ENCODE measurements around the gene PTPRO.

The PTPRO gene

DNA sequence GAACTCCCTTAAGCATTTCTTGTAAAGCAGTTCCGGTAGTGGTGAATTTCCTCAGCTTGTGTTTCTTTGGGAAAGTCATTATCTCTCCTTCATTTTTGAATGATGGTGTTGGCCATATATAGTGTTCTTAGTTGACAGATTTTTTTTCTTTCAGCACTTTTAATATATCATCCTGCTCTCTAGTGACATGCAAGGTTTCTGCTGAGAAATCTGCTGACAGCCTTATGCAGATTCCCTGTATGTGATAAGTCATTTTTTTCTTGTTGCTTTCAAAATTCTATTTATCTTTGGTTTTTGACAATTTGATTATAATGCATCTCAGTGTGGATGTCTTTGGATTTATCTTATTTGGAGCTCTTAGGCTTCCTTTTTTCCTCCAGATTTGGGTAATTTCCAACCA, 135.7 kb downstream of the PTPRO start:
- no peak for DNase-seq

DNA sequence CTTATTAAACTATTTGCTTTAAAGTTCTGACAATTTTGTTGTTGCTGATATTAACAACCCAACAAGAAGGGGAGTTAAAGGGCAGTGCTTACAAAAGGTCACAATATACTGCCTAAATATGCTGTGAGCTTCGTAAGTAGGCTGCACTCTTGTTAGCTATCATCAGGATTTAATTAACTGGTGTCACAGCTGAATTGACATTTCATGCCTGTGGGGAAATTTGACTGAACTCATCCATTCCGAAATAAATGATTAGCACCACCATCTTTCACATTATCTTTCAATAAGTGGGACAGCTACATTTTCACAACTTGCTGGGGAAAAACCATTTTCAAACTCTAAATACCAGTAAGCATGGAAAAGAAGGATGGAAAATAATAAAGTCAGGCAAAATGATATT, 146.6 kb downstream of the PTPRO start:
- no peak for DNase-seq

GRCh38 chr12:15469356-15469755, 147.0 kb downstream of the PTPRO start:
- no peak for DNase-seq

GRCh38 chr12:15472036-15472435, 149.7 kb downstream of the PTPRO start:
- DNase-seq: no peak

GRCh38 chr12:15474766-15475165, 152.5 kb downstream of the PTPRO start:
- DNase-seq: no peak

- DNase-seq: no peak
These were observed 155.5 kb downstream of the PTPRO start for GRCh38 chr12:15477761-15478160.

DNA sequence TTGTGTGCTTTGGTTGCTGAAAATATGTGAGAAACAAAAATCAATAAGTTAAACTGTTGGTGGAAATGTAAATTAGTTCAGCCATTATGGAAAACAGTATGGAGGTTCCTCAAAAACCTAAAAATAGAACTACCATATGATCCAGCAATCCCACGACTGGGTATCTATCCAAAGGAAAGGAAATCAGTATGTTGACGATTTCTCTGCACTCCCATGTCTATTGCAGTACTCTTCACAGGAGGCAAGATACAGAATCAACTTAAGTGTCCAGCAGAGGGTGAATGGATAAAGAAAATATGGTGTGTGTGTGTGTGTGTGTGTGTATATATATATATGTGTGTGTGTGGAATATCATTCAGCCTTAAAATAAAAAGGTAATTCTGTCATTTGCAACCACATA, 159.5 kb downstream of the PTPRO start:
- no peak for DNase-seq

GRCh38 chr12:15485466-15485865, 163.2 kb downstream of the PTPRO start:
- DNase-seq: no peak

DNA sequence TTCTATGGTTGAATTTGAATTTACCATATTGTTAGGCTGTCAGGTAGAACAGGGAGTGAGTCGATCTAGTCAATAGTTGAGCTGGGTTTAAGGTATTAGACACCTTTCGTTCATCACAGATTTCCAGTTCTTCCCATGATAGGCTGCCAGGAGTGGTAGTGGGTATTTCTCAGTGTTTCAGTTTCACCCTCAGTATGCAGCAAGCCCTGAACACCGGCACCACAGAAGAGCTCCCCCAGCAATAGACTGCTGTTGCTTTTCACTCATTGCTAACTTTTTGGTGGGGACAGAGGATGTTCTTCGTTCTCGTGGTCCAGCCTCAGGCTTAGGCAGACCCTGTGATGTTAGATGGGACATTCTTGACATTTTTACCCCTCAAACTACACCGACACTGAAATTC, 164.6 kb downstream of the PTPRO start:
- no peak for DNase-seq

- no peak for DNase-seq
These were observed 166.2 kb downstream of the PTPRO start for GRCh38 chr12:15488481-15488880.

- no peak for DNase-seq
These were observed 172.2 kb downstream of the PTPRO start for GRCh38 chr12:15494329-15495046.

- DNase-seq: no peak
These were observed 173.4 kb downstream of the PTPRO start for GRCh38 chr12:15495746-15496145.

DNA sequence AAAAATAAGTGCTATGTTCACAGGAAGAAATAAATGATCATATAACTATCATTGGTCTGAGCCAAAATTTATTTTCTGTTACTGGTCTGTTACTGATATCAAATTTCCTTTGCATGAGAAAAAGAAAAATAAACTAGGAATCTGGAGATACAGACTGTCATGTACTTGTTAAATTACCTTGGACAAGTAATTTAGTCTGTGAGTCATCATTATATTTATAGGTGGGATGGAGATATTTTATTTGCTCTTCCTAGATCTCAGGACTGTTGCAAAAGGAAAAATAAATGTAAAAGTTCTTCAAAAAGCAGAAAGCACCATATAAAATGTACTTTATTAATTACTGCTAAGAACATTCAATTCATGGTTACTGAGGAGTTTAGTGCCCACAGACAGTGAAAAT, 174.4 kb downstream of the PTPRO start:
- no peak for DNase-seq

- DNase-seq: no peak
These were observed 175.5 kb downstream of the PTPRO start for GRCh38 chr12:15497671-15498292.

DNA sequence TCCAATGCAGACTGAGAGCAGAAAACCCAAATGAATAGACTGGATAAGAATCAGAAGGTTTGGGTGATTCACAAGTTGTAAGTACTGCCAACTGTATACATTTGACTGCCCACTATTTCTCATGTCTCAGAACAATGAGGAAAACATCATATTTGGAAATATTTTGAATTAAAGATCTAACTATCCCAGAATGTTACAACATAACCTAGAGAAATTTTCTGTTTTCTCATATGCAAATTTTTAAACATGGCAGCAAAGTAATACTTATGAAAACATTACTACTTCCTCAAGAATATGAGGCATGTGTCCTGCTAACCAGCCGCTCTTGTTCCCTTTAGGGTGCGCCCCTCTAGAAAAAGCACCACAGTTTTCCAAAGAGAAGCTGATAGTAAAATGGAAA, 179.9 kb downstream of the PTPRO start:
- DNase-seq: no peak

DNA sequence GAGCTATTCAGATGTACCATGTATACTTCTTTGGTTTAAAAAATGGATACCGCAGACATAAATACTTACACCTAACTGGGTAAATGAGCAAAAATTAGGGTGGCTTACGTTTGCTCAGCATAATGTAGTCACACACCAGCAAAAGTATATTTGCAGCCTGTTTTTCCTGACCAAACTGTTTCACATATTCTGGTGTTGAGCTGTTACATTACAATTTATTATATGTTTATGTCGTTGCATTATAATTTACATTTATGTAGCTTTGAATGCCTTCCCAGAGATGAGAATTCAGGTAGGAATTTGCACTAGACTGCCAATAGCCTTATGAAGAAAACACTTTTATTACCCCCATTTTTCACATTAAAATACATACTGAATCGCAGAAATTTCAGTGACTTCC, 183.3 kb downstream of the PTPRO start:
- no peak for DNase-seq

- no peak for DNase-seq
These were observed 192.7 kb downstream of the PTPRO start for GRCh38 chr12:15515010-15515409.

DNA sequence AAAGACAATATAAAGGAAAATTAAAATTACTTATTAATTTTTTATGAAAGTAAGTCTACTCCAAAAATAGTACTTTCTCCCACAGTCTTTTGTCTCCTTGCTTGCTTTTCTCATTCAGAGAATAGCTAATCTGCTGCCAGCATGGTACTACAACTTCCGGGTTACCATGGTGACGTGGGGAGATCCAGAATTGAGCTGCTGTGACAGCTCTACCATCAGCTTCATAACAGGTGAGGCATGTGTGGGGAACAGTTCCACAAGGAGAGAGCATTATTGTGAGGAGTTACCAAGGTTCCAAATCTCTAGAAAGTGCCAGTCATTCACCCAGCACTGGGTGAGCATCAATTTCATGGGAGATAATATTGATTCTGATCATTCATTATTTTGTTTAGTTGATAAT, 197.8 kb downstream of the PTPRO start:
- no peak for DNase-seq

DNA sequence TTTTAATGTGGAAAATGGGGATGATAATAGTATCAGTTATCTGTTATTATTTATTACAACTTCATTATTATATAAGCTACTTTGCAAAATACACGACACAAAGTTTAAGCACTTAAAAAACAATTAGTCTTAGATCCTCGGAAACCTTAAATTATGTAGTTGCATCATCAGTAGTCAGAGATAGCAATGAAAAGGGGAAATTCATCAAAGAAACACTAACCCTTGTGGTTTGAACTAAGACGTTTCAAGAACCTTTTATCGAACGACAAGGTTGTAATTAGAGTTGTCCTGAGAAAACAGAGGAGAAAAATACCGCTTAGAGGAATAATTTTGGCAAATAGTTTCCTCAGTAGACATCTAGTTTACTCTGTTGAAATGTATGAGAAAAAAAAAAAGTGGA, 198.5 kb downstream of the PTPRO start:
- no peak for DNase-seq

GRCh38 chr12:15522574-15523187, 200.4 kb downstream of the PTPRO start:
- DNase-seq: no peak

DNA sequence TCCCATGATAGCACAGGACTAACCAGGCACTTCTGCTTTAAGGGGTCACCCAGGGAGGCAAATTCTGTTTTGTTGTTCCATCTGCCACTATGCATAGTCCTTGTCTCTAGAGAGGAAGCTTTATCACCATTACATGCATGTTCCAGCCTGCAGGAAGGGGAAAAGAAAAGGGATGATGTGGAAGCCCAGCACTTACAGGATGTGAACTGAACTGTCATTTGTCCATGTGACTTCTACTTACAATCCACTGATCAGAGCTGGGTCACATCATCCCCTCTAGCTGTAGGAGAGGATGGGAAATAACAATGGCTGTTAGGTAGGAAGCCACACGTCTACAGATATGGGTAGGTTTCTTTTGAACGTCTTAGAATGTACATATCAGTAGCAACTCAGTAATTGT, 203.1 kb downstream of the PTPRO start:
- DNase-seq: no peak

DNA sequence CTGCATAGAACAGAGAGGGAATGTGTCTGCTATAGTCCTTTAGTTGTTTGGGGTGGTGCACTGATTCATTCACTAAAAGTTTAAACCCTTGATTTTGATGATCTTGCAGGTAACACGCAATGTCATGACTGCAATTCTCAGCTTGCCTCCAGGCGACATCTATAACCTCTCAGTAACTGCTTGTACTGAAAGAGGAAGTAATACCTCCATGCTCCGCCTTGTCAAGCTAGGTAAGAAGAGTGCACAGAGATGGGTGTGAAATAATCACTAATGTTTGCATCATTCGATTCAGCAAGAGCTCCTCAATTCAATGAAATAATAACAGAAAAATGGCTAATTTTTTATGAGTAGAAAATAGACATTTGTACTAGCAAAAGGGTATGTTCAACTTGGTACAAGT, 203.7 kb downstream of the PTPRO start:
- no peak for DNase-seq

GRCh38 chr12:15527201-15528080, 205.1 kb downstream of the PTPRO start:
- DNase-seq: peak; percentile 2

DNA sequence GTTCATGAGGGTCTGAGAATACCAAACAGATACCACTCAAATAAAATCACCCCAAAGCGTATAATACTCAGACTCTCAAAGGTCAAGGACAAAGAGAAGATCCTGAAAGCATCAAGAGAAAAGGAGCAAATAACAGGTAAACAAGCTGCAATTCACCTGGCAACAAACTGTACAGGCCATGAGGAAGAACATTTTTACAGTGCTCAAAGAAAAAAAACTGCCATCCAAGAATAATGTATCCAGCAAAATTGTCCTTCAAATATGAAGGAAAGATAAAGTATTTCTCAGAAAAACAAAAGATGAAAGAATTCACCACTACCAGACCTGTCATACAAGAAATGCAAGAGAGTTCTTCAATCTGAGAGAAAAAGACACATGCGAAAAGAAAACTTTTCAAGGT, 206.4 kb downstream of the PTPRO start:
- no peak for DNase-seq
